HL-60 (cell line): ENCODE results near the gene NR2F1-AS1.

Experiments used
- GABPA ChIP-seq: IDR thresholded peaks from 2 replicates; pipeline ENCODE4 v1.6.1; 2012; ENCODE audit warnings: low read depth
- POLR2AphosphoS5 ChIP-seq: IDR thresholded peaks from 2 replicates; pipeline ENCODE4 v1.6.1; 2012; ENCODE audit warnings: low read depth
- SPI1 ChIP-seq: IDR thresholded peaks from 2 replicates; pipeline ENCODE4 v1.6.1; 2012; ENCODE audit warnings: low read depth, mild to moderate bottlenecking, borderline replicate concordance
- TF ChIP-seq, protein P1 (sequence below): IDR thresholded peaks from one replicate; pipeline ENCODE4 v1.5.1; 2011; ENCODE audit warnings: low read length, control low read depth, inconsistent platforms; ENCODE audit not compliant: insufficient read depth

DNA sequence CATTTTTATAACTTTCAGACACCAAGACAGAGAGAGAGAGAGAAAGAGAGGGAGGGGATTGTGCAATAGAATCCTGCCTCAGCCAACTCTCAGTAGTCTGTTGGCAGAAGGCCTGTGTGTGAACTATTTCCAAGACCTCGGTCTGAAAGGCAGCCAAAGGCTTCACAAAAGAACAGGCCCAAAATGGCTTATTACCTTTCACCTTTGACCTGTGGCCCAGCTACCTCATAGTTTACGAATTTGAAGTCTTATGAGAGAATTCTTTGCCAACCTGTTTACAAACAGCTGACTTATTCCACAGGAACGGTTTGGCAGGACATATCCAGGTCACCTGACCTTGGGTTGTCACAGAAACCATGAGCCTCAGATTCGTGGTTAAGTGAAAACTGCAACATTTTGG is 48.6 kb downstream of the NR2F1-AS1 start:
- TF ChIP-seq, protein P1, sequence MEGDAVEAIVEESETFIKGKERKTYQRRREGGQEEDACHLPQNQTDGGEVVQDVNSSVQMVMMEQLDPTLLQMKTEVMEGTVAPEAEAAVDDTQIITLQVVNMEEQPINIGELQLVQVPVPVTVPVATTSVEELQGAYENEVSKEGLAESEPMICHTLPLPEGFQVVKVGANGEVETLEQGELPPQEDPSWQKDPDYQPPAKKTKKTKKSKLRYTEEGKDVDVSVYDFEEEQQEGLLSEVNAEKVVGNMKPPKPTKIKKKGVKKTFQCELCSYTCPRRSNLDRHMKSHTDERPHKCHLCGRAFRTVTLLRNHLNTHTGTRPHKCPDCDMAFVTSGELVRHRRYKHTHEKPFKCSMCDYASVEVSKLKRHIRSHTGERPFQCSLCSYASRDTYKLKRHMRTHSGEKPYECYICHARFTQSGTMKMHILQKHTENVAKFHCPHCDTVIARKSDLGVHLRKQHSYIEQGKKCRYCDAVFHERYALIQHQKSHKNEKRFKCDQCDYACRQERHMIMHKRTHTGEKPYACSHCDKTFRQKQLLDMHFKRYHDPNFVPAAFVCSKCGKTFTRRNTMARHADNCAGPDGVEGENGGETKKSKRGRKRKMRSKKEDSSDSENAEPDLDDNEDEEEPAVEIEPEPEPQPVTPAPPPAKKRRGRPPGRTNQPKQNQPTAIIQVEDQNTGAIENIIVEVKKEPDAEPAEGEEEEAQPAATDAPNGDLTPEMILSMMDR: no peak
- TF ChIP-seq GABPA (no peak), POLR2AphosphoS5 (no peak), SPI1 (no peak)
